Mesenchymal stem cell (in vitro differentiated cells and primary cell): ENCODE measurements around the gene CYTH3.

ENCODE experiments used
- DNase-seq: peaks from one replicate; pipeline ENCODE4 v3.0.0-alpha.2; 2013
- H2AFZ ChIP-seq: one replicate; pipeline ENCODE4 v1.6.1; 2013; ENCODE audit warnings: low read depth, mild to moderate bottlenecking, control low read depth, inconsistent platforms, low read length, moderate library complexity
- H2AK5ac ChIP-seq: 2 replicates; pipeline ENCODE4 v1.6.1; 2013; ENCODE audit warnings: low read length, moderate library complexity, mild to moderate bottlenecking, inconsistent platforms; ENCODE audit not compliant: severe bottlenecking
- H2BK120ac ChIP-seq: one replicate; pipeline ENCODE4 v1.6.1; 2013; ENCODE audit warnings: low read depth, mild to moderate bottlenecking, inconsistent platforms, low read length, moderate library complexity
- H2BK12ac ChIP-seq, 2 experiments: one replicate each; pipeline ENCODE4 v1.6.1; 2013; ENCODE audit warnings: inconsistent platforms in 2 of 2, low read length in 2 of 2, mild to moderate bottlenecking in 2 of 2, moderate library complexity in 2 of 2, control low read depth in 1 of 2
- H2BK15ac ChIP-seq: one replicate; pipeline ENCODE4 v1.6.1; 2013; ENCODE audit warnings: mild to moderate bottlenecking, low read depth, inconsistent platforms; ENCODE audit not compliant: poor library complexity, severe bottlenecking
- H2BK5ac ChIP-seq: 2 replicates; pipeline ENCODE4 v1.6.1; 2013; ENCODE audit warnings: low read depth, mild to moderate bottlenecking, low read length, control low read depth, inconsistent platforms; ENCODE audit not compliant: poor library complexity, severe bottlenecking
- H3K14ac ChIP-seq, 2 experiments: one replicate each; pipeline ENCODE4 v1.6.1; 2013; ENCODE audit warnings: inconsistent platforms in 2 of 2, low read length in 2 of 2, control low read depth in 1 of 2, mild to moderate bottlenecking in 1 of 2, moderate library complexity in 1 of 2
- H3K18ac ChIP-seq, 2 experiments: one replicate each; pipeline ENCODE4 v1.6.1; 2013; ENCODE audit warnings: inconsistent platforms in 2 of 2, low read length in 2 of 2, control low read depth in 1 of 2, low read depth in 1 of 2, mild to moderate bottlenecking in 1 of 2
- H3K23ac ChIP-seq, 2 experiments: one replicate each; pipeline ENCODE4 v1.6.1; 2013; ENCODE audit warnings: inconsistent platforms in 2 of 2, low read length in 2 of 2, mild to moderate bottlenecking in 2 of 2, moderate library complexity in 2 of 2, control low read depth in 1 of 2
- H3K27ac ChIP-seq: 2 replicates; pipeline ENCODE4 v1.5.1; 2013; ENCODE audit warnings: mild to moderate bottlenecking, moderate library complexity, low read length, control low read depth, inconsistent platforms; ENCODE audit not compliant: poor library complexity, severe bottlenecking
- H3K27me3 ChIP-seq, 2 experiments: 2 replicates each; pipeline versions ENCODE4 v1.6.1 to v1.7.0; 2013; ENCODE audit warnings: low read length in 2 of 2, mild to moderate bottlenecking in 2 of 2, moderate library complexity in 2 of 2, control low read depth in 1 of 2, inconsistent platforms in 1 of 2; ENCODE audit not compliant: control insufficient read depth in 1 of 2, insufficient read depth in 1 of 2
- H3K36me3 ChIP-seq, 2 experiments: 2 replicates each; pipeline versions ENCODE4 v1.6.1 to v1.7.0; 2013; ENCODE audit warnings: low read length in 2 of 2, control low read depth in 1 of 2, inconsistent platforms in 1 of 2, low read depth in 1 of 2, mild to moderate bottlenecking in 1 of 2; ENCODE audit not compliant: insufficient read depth in 2 of 2, control insufficient read depth in 1 of 2
- H3K4ac ChIP-seq, 2 experiments: one replicate each; pipeline ENCODE4 v1.6.1; 2013; ENCODE audit warnings: inconsistent platforms in 2 of 2, low read length in 2 of 2, mild to moderate bottlenecking in 2 of 2, moderate library complexity in 2 of 2, control low read depth in 1 of 2, low read depth in 1 of 2
- H3K4me1 ChIP-seq: 2 replicates; pipeline ENCODE4 v1.6.1; 2013; ENCODE audit warnings: low read depth, low read length, control low read depth; ENCODE audit not compliant: control insufficient read depth, insufficient read depth
- H3K4me2 ChIP-seq: 2 replicates; pipeline ENCODE4 v1.6.1; 2013; ENCODE audit warnings: low read length, mild to moderate bottlenecking, inconsistent platforms; ENCODE audit not compliant: poor library complexity, severe bottlenecking
- H3K4me3 ChIP-seq, 2 experiments: 2 replicates each; pipeline versions ENCODE4 v1.5.1 to v1.7.0; 2013; ENCODE audit warnings: low read length in 2 of 2, mild to moderate bottlenecking in 2 of 2, control low read depth in 1 of 2, low read depth in 1 of 2; ENCODE audit not compliant: insufficient read depth in 1 of 2
- H3K79me1 ChIP-seq: replicated peaks from 2 replicates; pipeline ENCODE4 v1.6.1; 2013; ENCODE audit warnings: mild to moderate bottlenecking, control low read depth, low read length, inconsistent platforms; ENCODE audit not compliant: poor library complexity, severe bottlenecking
- H3K9ac ChIP-seq: 2 replicates; pipeline ENCODE4 v1.7.0; 2013; ENCODE audit warnings: mild to moderate bottlenecking, low read length, moderate library complexity
- H3K9me3 ChIP-seq: 2 replicates; pipeline ENCODE4 v1.7.0; 2013; ENCODE audit warnings: mild to moderate bottlenecking, low read length; ENCODE audit not compliant: control insufficient read depth
- H4K8ac ChIP-seq: one replicate; pipeline ENCODE4 v1.6.1; 2013; ENCODE audit warnings: inconsistent platforms, mild to moderate bottlenecking, low read length, moderate library complexity
- H4K91ac ChIP-seq: one replicate; pipeline ENCODE4 v1.6.1; 2013; ENCODE audit warnings: mild to moderate bottlenecking, low read length, inconsistent platforms
- WGBS: methylation state at CpG from one replicate; pipeline ENCODE4 v1.1.7; 2013; ENCODE audit warnings: mixed read lengths; 5-methylcytosine and 5-hydroxymethylcytosine counted together

CYTH3 gene

DNA sequence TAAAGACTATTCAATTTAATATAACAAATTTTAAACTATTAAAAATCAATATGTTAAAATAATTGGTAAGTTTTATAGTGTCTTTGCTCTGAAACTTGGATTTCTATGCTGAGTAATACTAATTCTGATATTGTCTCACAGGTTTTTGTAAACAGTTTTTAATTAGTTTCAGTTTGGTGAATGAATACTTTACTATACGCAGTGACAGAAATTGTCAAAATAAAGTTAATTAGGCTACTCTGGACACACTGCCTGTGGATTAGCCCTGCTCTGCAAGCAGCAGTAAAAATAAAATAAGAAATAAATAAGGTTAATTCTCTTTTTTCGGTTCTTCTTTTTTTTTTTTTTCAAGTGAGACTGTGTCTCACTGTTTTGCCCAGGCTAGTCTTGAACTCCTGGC lies 135.9 kb downstream of the CYTH3 start:
- H3K27me3 ChIP-seq = no peaks in the 10 kb centered on the region
- no peak overlapping the region for H3K4me2 ChIP-seq
- H2BK5ac ChIP-seq = no peak overlapping the region
- H3K9ac ChIP-seq = no peak overlapping the region
- no peak overlapping the region for H2BK15ac ChIP-seq
- no peak overlapping the region for H3K4ac ChIP-seq
- H2AK5ac ChIP-seq = no peak overlapping the region
- no peak overlapping the region for H3K23ac ChIP-seq
- H3K9me3 ChIP-seq = peaks cover 4% of the 10 kb centered on the region
- H4K91ac ChIP-seq = no peak overlapping the region
- H3K36me3 ChIP-seq = peaks cover 27 to 63% of the 10 kb centered on the region in 2 experiments
- H3K14ac ChIP-seq = no peak overlapping the region
- no peak overlapping the region for H2BK120ac ChIP-seq
- DNase-seq = no peak
- H3K27ac ChIP-seq = no peak overlapping the region
- H3K4me3 ChIP-seq = no peak overlapping the region
- H2AFZ ChIP-seq = no peak overlapping the region
- H4K8ac ChIP-seq = no peak overlapping the region
- 100% methylated on average over 2 of the region's 2 CpGs for WGBS
- H3K4me1 ChIP-seq = peaks cover 3% of the 10 kb centered on the region
- H2BK12ac ChIP-seq = no peak overlapping the region
- H3K18ac ChIP-seq = no peak overlapping the region
- peaks cover 24% of the 10 kb centered on the region for H3K79me1 ChIP-seq

DNA sequence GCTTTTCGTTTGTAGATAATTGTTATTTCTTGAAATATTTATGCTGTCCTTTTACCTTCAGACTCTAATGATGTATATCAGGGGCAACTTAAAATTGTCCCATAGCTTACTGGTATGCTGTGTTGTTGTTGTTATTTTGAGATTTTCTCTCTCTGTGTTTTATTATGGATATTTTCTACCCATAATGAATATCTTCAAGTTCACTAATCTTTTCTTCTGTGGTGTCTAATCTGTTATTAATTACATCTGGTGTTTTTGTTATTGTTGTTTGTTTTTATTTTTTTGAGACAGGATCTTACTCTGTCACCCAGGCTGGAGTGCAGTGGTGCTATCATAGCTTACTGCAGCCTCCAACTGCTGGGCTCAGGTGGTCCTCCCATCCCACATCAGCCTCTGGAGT lies 139.2 kb downstream of the CYTH3 start:
- peaks cover 31% of the 10 kb centered on the region for H3K79me1 ChIP-seq

DNA sequence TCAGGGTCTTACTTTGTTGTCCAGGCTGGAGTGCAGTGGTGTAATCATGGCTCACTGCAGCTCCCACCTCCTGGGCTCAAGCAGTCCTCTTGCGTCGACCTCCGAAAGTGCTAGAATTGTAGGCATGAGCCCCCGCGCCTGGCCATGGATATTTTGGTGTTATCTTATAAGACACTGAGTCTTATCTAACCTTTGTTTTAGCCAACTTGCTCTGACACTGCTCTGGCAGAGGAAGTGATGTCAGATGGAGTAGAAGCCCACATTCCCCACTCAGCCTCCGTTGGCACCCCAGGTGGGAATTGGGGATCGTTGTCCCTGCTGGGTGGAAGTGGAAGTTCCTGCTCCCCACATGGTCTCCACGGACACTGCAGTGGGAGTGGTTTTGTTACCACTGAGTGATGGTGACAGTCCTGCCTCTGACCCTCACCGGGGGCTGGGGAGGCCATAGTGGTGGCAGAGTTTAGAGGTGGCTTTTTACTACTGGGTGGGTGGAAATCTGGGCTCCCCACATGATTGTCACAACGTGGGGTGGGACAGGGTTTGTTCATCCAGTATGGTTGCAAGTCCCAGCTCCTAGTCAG lies 142.3 kb downstream of the CYTH3 start:
- H2BK12ac ChIP-seq = peak overlapping the region in 1 of 2 experiments; percentile 35
- no peaks in the 10 kb centered on the region for H3K27me3 ChIP-seq
- peaks cover 41 to 52% of the 10 kb centered on the region in 2 experiments for H3K36me3 ChIP-seq
- H3K9me3 ChIP-seq = peaks cover 4% of the 10 kb centered on the region
- no peak overlapping the region for H2AK5ac ChIP-seq
- no peak overlapping the region for H3K4ac ChIP-seq
- no peak overlapping the region for H3K23ac ChIP-seq
- H3K4me1 ChIP-seq = peaks cover 2% of the 10 kb centered on the region
- DNase-seq = no peak
- no peak overlapping the region for H3K18ac ChIP-seq
- H3K14ac ChIP-seq = no peak overlapping the region
- H2AFZ ChIP-seq = no peak overlapping the region
- no peak overlapping the region for H3K4me2 ChIP-seq
- H3K79me1 ChIP-seq = peaks cover 35% of the 10 kb centered on the region
- WGBS = 88% methylated on average over 8 of the region's 10 CpGs
- H4K8ac ChIP-seq = no peak overlapping the region
- H4K91ac ChIP-seq = no peak overlapping the region
- H2BK5ac ChIP-seq = no peak overlapping the region
- H2BK15ac ChIP-seq = no peak overlapping the region
- no peak overlapping the region for H3K27ac ChIP-seq
- H3K9ac ChIP-seq = no peak overlapping the region
- H3K4me3 ChIP-seq = no peak overlapping the region
- H2BK120ac ChIP-seq = no peak overlapping the region

More for the DNA sequence above, 139.2 kb downstream of the CYTH3 start:
- WGBS = no CpG with 5 or more reads among the region's 1 CpG
- H2BK12ac ChIP-seq = no peak overlapping the region
- H3K9me3 ChIP-seq = peaks cover 4% of the 10 kb centered on the region
- no peak overlapping the region for H3K4me3 ChIP-seq
- H3K27ac ChIP-seq = no peak overlapping the region
- H2AK5ac ChIP-seq = no peak overlapping the region
- no peak for DNase-seq
- H3K18ac ChIP-seq = no peak overlapping the region
- H3K9ac ChIP-seq = no peak overlapping the region
- no peak overlapping the region for H2BK15ac ChIP-seq
- no peak overlapping the region for H4K91ac ChIP-seq
- H3K4me1 ChIP-seq = peaks cover 2% of the 10 kb centered on the region
- H2BK120ac ChIP-seq = no peak overlapping the region
- H4K8ac ChIP-seq = no peak overlapping the region
- no peak overlapping the region for H2BK5ac ChIP-seq
- no peaks in the 10 kb centered on the region for H3K27me3 ChIP-seq
- no peak overlapping the region for H3K4ac ChIP-seq
- peaks cover 39 to 55% of the 10 kb centered on the region in 2 experiments for H3K36me3 ChIP-seq
- H3K14ac ChIP-seq = no peak overlapping the region
- no peak overlapping the region for H3K23ac ChIP-seq
- no peak overlapping the region for H2AFZ ChIP-seq
- H3K4me2 ChIP-seq = no peak overlapping the region

DNA sequence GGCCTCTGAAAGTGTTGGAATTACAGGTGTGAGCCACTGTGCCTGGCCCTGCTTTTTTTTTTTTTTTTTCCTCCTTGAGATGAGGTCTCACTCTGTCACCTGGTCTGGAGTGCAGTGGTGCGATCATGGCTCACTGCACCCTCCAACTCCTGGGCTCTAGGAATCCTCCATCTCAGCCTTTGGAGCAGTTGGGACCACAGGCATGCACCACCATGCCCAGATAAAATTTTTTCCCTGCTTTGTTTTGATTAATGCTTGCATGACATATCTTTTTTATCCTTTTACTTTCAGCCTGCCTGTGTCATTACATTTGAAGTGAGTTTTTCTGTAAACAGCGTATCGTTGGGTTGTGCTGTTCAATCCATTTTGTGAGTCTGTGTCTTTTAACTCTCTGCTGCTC lies 144.2 kb downstream of the CYTH3 start:
- peaks cover 45 to 52% of the 10 kb centered on the region in 2 experiments for H3K36me3 ChIP-seq
- peaks cover 2% of the 10 kb centered on the region for H3K4me1 ChIP-seq
- no peak overlapping the region for H2AFZ ChIP-seq
- no peak overlapping the region for H2BK15ac ChIP-seq
- H3K27me3 ChIP-seq = no peaks in the 10 kb centered on the region
- H3K23ac ChIP-seq = no peak overlapping the region
- no peak overlapping the region for H3K14ac ChIP-seq
- H3K18ac ChIP-seq = no peak overlapping the region
- H3K79me1 ChIP-seq = peaks cover 34% of the 10 kb centered on the region
- H3K9me3 ChIP-seq = peaks cover 8% of the 10 kb centered on the region
- no peak overlapping the region for H3K9ac ChIP-seq
- H2BK5ac ChIP-seq = no peak overlapping the region
- H3K27ac ChIP-seq = no peak overlapping the region
- WGBS = 100% methylated on average over 3 of the region's 3 CpGs
- H2BK120ac ChIP-seq = no peak overlapping the region
- H3K4me3 ChIP-seq = no peak overlapping the region
- H3K4me2 ChIP-seq = no peak overlapping the region
- H4K91ac ChIP-seq = no peak overlapping the region
- H2AK5ac ChIP-seq = no peak overlapping the region
- H4K8ac ChIP-seq = no peak overlapping the region
- H2BK12ac ChIP-seq = no peak overlapping the region
- H3K4ac ChIP-seq = no peak overlapping the region
- no peak for DNase-seq
